ENCODE measurements around the gene TMEM143. TPM values are rescaled to one million over a fixed set of nuclear protein-coding genes. Genes with fewer than 3 reads are reported as not detected.

Gene TMEM143
- total RNA-seq, 3 donors from 2014 or later (not counting 1 experiment from before 2014, with no cell fraction given): 10.2 to 12.3 (median 11.1) TPM

GRCh38 chr19:48398375-48399235 is 34.9 kb upstream of the TMEM143 start:
- H3K4me3 Mint-ChIP-seq: peak overlapping the region; percentile 96
- Histone ChIP-seq H3K9me3 (ENCODE audit: control insufficient read depth, insufficient read depth, low read length) (no peaks in the 10 kb centered on the region), H3K27ac (ENCODE audit: low read length) (no peak overlapping the region), H3K4me1 (ENCODE audit: control insufficient read depth, insufficient read depth, low read length) (peaks cover 60% of the 10 kb centered on the region), H3K36me3 (ENCODE audit: control insufficient read depth, insufficient read depth, low read length) (no peaks in the 10 kb centered on the region), H3K4me3 (ENCODE audit: low read length) (peak overlapping the region; percentile 44), H3K27me3 (ENCODE audit: control insufficient read depth, insufficient read depth, low read length) (peaks cover 31% of the 10 kb centered on the region)
- WGBS (ENCODE audit: insufficient coverage): 6% methylated on average over 104 of the region's 104 CpGs
- peak; percentile 77 to 93 (median 79) for ATAC-seq
- peak overlapping the region; percentile 79 to 82 for H3K27ac Mint-ChIP-seq
- H3K27me3 Mint-ChIP-seq (ENCODE audit: low read depth in 2 of 2): peaks cover 12 to 36% of the 10 kb centered on the region in 2 donors
- TF ChIP-seq CTCF (IDR thresholded peaks at IDR 0.05): no peak
- intact Hi-C loops (cut with micrococcal nuclease): no loop called here
- H3K36me3 Mint-ChIP-seq: no peaks in the 10 kb centered on the region
- DNase-seq: peak; percentile 87 to 93
- H3K4me1 Mint-ChIP-seq: peaks cover 46 to 64% of the 10 kb centered on the region in 2 donors
- H3K9me3 Mint-ChIP-seq: peaks cover 0 to 3% of the 10 kb centered on the region in 2 donors

DNA sequence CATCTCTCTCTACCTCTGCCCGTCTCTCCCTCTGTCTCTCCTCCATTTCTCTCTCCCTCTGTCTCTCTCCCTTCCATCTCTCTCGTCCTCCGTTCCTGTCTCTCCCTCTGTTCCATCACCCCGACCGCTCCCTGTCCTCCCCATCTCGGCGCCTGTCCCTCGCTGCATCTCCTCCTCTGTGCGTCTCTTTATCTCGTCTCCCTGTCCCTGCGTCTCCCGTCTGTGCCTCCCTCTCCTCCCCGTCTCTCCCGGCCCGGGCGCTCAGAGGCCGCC is 34.3 kb upstream of the TMEM143 start:
- H3K27ac ChIP-seq (ENCODE audit: low read length): peak overlapping the region; percentile 29
- H3K36me3 ChIP-seq (ENCODE audit: control insufficient read depth, insufficient read depth, low read length): no peaks in the 10 kb centered on the region
- 5% methylated on average over 17 of the region's 17 CpGs for WGBS (ENCODE audit: insufficient coverage)
- no peaks in the 10 kb centered on the region for H3K36me3 Mint-ChIP-seq
- peaks cover 0 to 3% of the 10 kb centered on the region in 2 donors for H3K9me3 Mint-ChIP-seq
- peak overlapping the region; percentile 44 for H3K4me3 ChIP-seq (ENCODE audit: low read length)
- peaks cover 12 to 36% of the 10 kb centered on the region in 2 donors for H3K27me3 Mint-ChIP-seq (ENCODE audit: low read depth in 2 of 2)
- peak overlapping the region; percentile 96 for H3K4me3 Mint-ChIP-seq
- intact Hi-C loops (cut with micrococcal nuclease): no loop called here
- H3K27ac Mint-ChIP-seq: peak overlapping the region; percentile 79 to 82
- no peaks in the 10 kb centered on the region for H3K9me3 ChIP-seq (ENCODE audit: control insufficient read depth, insufficient read depth, low read length)
- H3K27me3 ChIP-seq (ENCODE audit: control insufficient read depth, insufficient read depth, low read length): peaks cover 35% of the 10 kb centered on the region
- peaks cover 41 to 59% of the 10 kb centered on the region in 2 donors for H3K4me1 Mint-ChIP-seq
- TF ChIP-seq CTCF (IDR thresholded peaks at IDR 0.05): no peak
- H3K4me1 ChIP-seq (ENCODE audit: control insufficient read depth, insufficient read depth, low read length): peaks cover 59% of the 10 kb centered on the region
- DNase-seq (no peak), ATAC-seq (no peak)

- Histone ChIP-seq H3K9me3 (ENCODE audit: control insufficient read depth, insufficient read depth, low read length) (no peaks in the 10 kb centered on the region), H3K4me3 (ENCODE audit: low read length) (peak overlapping the region; percentile 44), H3K27ac (ENCODE audit: low read length) (peak overlapping the region; percentile 29), H3K27me3 (ENCODE audit: control insufficient read depth, insufficient read depth, low read length) (peaks cover 37% of the 10 kb centered on the region), H3K4me1 (ENCODE audit: control insufficient read depth, insufficient read depth, low read length) (peaks cover 54% of the 10 kb centered on the region), H3K36me3 (ENCODE audit: control insufficient read depth, insufficient read depth, low read length) (no peaks in the 10 kb centered on the region)
- Mint-ChIP-seq H3K27me3 (ENCODE audit: low read depth in 2 of 2) (peaks cover 12 to 40% of the 10 kb centered on the region in 2 donors), H3K4me1 (peaks cover 36 to 58% of the 10 kb centered on the region in 2 donors), H3K9me3 (peaks cover 0 to 3% of the 10 kb centered on the region in 2 donors), H3K4me3 (peak overlapping the region; percentile 96), H3K36me3 (no peaks in the 10 kb centered on the region), H3K27ac (peak overlapping the region; percentile 79 to 82)
- no peak for ATAC-seq
- TF ChIP-seq CTCF (IDR thresholded peaks at IDR 0.05): no peak
- no peak for DNase-seq
- intact Hi-C loops (cut with micrococcal nuclease): no loop called here
- WGBS (ENCODE audit: insufficient coverage): 51% methylated on average over 22 of the region's 22 CpGs
Measured at GRCh38 chr19:48397263-48398101, 33.7 kb upstream of the TMEM143 start.
